GM19463 (cell line): ENCODE data around the gene ZSCAN12.
"Not testable (repeated sequence)": the region's sequence is repeated elsewhere in the genome, so short reads cannot be mapped to it uniquely, and the experiment has no call there.

ENCODE experiments used
- ATAC-seq: cut with Tn5 transposase; IDR thresholded peaks from one replicate; pipeline ENCODE4 v1.9.1; 2021; ENCODE audit warnings: mild to moderate bottlenecking, moderate library complexity; ENCODE audit not compliant: unreplicated experiment

Gene ZSCAN12

DNA sequence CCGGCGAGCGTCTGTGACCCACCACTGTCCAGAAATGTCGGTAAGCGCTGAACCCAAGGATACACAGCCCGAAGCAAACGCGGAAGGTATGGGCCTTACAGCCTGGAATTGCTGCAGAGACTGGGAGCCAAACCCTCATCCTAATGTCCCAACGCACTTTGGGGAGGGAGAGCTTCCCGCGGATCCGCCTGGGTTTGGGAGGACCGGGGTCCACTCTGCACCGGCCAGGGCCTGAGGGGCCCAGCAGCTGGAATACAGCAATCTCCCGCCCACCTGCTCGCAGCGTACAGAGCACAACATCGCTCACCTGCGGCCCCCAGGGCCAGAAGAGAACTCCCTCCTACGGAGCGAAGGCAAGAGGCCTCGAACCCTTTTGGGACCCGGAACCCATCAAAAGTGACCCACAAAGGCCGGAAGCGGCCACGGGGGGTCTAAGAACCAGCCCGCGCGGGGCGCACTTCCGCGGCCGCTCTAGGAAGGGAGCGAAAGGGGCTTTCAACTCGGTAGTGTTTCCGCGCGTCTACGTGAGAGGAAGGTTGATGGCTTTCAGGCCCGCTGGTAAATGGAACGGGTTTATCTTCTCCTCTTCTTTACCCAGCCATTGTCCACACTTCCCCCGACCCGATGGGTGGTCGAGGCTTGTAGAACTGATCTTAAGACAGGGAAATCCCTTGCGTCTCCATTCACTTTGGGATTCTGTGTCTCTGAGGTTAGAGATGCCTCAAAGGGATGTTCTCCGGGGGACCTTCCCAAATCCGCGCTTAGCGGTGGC is at the start of gene ZSCAN12:
ZSCAN12 (minus strand) TSS at position 398 of the 772 bp plus-strand sequence. CDS start 1,342 bp downstream, outside the sequence.
- peak; percentile 90 for ATAC-seq

GRCh38 chr6:28449056-28449455 is 49.5 kb upstream of the ZSCAN12 start:
- ATAC-seq: no peak

GRCh38 chr6:28447512-28447906 is 48.0 kb upstream of the ZSCAN12 start:
- ATAC-seq: not testable (repeated sequence)

DNA sequence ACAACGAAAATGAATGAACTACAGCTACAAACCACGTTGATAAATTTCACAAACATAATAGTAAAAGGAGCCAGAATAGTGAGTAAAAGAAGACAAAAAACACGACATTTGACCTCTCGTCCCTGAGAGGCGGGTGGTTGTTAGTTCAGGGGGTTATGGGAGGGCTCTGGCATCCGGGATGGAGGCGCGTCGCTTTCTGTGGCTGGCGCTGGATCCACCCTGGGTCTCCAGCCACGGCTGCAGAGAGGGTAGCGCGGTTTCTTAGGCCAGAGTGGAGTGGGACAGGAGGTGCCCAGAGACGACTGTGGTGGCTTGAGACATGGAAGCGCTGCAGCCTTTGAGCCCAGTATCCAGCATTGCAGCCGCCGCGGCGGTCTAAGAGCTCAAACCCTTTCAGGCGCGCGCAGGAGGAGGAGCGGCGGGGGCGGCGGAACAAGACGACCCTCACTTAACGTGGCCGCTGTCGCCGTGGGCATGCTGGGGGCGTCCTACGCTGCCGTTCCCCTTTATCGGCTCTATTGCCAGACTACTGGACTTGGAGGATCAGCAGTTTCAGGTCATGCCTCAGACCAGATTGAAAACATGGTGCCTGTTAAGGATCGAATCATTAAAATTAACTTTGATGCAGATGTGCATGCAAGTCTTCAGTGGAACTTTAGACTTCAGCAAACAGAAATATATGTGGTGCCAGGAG is 47.4 kb upstream of the ZSCAN12 start:
- no peak for ATAC-seq

DNA sequence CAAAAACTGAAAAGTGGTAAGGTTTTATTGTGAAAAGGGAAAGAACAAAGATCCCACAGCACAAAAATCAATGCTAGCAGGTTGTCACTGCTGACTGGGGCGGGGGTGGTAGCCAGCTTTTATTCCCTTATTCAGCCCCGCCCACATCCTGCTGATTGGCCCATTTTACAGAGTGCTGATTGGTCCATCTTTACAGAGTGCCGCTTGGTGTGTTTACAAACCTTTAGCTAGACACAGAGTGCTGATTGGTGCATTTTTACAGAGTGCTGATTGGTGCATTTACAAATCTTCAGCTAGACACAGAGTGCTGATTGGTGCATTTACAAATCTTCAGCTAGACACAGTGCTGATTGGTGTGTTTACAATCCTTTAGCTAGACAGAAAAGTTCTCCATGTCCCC is 45.2 kb upstream of the ZSCAN12 start:
- ATAC-seq: not testable (repeated sequence)

GRCh38 chr6:28443112-28443773 is 43.7 kb upstream of the ZSCAN12 start, which contains the start of gene ZSCAN23:
Gene ZSCAN23 (minus strand): TSS chr6:28443491. CDS start chr6:28436266, 7,225 bp downstream.
- peak; percentile 92 for ATAC-seq

GRCh38 chr6:28442586-28442985 is 43.0 kb upstream of the ZSCAN12 start:
- no peak for ATAC-seq

DNA sequence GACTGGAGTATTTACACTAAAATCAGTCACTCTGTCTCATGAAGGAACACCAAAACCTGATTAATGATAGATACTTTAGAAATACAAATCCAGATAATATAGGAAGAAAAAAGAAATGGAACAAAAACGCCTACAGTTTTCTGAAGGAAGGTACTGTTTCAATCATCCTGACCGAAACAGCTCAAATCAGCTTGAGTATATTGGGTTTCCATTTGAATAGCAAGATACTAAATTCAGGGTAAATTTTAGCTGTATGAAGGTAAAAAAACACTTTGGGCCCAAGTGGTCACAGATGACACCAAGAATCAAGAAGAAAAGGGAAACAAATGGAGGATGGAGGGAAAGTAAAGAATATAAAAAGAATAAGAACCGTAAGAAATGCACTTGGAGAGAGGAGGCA is 36.9 kb upstream of the ZSCAN12 start:
- no peak for ATAC-seq

GRCh38 chr6:28433119-28433518 is 33.6 kb upstream of the ZSCAN12 start:
- ATAC-seq: no peak

- ATAC-seq: no peak
These were observed 30.2 kb upstream of the ZSCAN12 start for GRCh38 chr6:28429781-28430180.

GRCh38 chr6:28425944-28426541 is 26.5 kb upstream of the ZSCAN12 start:
- ATAC-seq: no peak

DNA sequence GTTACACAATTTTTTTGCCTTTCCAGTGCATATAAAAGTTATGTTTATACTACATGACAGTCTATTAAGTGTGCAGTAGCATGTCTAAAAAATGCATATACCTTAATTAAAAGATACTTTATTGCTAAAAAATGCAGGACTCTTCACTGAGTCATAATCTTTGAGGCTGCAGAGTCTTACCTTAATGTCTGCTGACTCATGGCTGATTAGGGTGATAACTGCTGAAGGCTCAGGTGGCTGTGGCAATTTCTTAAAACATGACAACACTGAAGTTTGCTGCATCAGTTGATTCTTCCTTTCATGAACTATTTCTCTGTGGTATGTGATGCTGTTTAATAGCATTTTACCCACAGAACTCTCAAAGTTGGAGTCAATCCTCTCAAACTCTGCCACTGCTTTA is 24.6 kb upstream of the ZSCAN12 start:
- ATAC-seq: no peak

- no peak for ATAC-seq
These were observed 24.0 kb upstream of the ZSCAN12 start for GRCh38 chr6:28423546-28423945.

GRCh38 chr6:28413681-28414080 is 14.1 kb upstream of the ZSCAN12 start:
- ATAC-seq: no peak

DNA sequence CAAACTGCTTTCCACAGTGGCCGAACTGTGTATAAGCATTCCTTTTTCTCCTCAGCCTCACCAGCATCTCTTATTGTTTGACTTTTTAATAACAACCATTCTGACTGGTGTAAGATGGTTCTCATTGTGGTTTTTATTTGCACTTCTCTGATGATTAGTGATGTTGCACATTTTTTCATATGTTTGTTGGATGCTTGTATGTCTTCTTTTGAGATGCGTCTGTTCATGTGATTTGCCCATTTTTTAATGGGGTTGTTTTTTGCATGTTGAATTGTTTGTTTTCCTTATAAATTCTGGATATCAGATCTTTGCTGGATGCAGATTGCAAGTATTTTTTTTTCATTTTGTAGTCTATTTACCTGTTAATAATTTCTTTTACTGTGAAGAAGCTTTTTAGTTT is 11.2 kb upstream of the ZSCAN12 start:
- ATAC-seq: no peak

DNA sequence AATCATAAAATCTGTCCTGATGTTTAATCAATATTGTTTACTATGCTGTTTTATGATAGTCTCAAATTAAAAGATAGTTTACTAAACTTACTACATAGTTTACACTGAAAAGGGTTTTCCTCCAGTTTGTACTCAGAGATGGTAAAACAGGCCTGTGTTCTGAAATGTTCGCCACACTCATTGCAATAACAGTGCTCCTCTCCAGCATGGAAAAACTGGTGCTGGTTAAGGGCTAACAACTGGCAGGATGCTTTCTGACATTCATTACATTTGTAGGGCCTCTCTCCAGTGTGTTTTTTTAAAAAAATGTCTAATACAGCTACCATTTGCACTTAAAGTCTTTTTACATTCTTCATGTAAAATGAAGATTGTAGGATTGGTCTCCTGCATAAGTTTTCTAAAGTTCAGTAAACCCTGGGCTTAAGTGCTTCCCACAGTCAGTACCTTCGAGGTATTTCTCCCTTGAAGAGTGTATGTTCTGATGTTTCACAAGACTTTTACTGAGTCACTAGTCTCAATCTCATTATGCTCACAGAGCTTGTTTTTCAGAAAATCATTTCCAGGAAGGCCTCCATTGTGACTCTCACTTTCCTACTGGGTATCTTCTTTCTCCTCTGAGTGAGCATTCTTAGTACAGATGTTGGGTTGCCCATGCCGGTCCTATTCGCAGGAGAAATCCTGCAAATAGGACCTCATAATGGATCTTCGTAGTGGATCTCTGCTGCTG is 8.7 kb upstream of the ZSCAN12 start:
- ATAC-seq: no peak

DNA sequence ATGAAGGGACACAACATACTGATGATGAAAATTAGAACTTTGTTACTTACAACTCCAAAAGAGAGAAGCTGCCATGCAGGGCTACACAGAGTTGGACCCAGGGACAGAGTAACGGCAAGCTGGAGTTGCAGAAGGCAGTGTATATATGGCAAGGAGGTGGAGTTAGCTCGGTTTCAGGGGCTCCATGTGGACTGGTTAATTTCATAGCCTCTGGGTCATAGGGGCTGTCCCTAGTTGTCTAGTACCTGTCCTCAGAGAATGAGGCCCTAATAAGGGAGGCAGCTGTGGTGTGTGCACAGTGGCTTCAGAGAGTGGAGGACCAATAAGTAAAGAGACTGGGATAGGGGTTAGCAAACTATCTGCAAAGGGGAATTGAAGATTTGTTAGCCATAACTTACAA is 7.9 kb upstream of the ZSCAN12 start:
- ATAC-seq: no peak

GRCh38 chr6:28403923-28404322 is 4.4 kb upstream of the ZSCAN12 start:
- ATAC-seq: not testable (repeated sequence)

- ATAC-seq: no peak
These were observed 2.6 kb upstream of the ZSCAN12 start for GRCh38 chr6:28402197-28402596.

DNA sequence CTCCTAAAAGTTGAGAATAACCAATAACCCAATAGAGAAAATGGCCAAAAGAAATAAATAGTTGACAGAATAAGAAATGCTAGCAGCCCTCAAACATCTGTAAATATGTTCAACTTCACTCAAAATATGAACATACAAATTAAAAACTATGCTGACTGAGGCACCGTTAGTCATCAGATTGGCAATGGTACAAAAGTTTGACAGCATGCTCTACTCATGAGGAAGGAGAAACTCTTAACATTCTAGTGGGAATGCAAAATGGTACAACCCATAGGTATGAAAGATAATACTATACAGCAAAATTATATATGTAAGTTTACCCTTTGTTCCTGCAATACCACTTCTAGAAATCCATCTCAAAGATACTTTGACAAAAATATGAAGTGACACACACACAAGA is 1.6 kb upstream of the ZSCAN12 start:
- ATAC-seq: no peak

DNA sequence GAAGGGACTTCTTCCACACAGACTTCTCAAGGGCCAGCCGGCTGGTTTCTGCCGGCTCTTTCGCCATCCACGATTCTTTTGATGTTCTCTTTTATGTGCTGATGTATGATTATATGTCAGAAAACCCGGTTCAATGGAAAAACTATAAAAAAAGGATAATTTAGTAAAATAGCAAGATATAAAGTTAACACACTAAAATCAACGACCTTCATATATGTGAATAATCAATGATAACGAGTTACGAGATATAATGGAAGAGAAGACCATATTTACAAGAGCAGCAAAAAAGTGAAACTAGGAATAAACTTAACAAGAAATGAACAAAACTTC is 540 bp upstream of the ZSCAN12 start:
- no peak for ATAC-seq
